GM18870 (cell line): ENCODE data around the gene NSMCE1.
A peak's percentile ranks its signal among the peaks of the same experiment; 100 is the strongest.
"Not testable (repeated sequence)": the region's sequence is repeated elsewhere in the genome, so short reads cannot be mapped to it uniquely, and the experiment has no call there.

ENCODE experiments used
- ATAC-seq: cut with Tn5 transposase; IDR thresholded peaks from one replicate; pipeline ENCODE4 v1.9.1; 2021; ENCODE audit warnings: moderate library complexity; ENCODE audit not compliant: unreplicated experiment

Gene NSMCE1

DNA sequence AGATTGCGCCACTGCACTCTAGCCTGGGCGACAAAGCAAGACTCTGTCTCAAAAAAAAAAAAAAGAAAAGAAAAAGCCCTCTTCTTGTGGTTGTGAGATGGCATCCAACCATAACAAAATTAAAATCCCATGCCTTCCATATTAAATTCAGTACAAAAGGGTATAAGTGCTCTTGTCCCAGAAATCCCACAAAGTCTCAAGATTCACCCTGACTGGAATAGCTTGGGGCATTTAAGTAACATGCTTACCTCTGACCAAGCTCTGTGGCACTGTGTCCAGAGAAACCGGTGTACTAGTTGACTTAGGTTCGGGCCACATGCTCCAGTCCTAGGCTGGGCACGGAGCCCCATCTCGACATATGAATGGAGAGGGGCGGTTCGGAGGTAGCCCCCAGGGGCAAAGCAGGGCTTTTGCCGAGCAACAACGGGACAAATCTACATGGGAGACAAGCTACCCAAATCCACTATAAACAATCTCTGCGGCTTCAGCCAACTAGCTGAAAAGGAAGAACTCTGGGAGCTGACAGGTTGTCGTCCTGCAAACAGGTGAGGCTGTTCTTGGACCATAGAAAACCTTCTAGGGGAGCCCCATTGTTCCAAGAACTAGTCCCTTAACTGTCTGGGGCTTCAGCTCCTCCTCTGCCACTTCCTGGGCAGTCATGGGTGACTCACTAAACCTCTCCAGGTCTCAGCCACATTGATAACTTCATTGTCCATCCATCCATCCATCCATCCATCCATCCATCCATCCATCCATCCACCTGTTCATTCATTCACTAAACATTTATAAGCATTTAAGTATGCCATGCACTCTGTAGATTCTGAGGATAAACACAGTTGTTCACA, 34.9 kb upstream of the NSMCE1 start:
- no peak for ATAC-seq

DNA sequence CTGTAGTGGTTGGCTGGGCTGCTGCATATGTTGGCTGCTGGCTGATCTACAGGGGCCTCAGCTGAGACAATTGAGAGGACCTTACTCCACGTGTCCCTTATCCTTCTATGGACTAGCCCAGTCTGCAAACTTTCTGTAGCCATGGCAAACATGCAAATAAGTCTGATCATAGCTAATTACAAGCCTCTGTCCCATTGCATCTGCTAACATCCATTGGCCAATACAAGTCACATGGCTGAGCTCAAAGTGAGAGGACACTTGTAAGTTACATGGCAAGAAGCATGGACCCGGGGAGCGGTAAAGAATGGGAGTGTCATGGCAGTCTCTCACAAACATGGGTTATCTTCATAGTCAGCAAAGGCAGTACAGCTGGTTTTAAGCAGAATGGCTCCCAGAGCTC, 33.6 kb upstream of the NSMCE1 start:
- no peak for ATAC-seq

DNA sequence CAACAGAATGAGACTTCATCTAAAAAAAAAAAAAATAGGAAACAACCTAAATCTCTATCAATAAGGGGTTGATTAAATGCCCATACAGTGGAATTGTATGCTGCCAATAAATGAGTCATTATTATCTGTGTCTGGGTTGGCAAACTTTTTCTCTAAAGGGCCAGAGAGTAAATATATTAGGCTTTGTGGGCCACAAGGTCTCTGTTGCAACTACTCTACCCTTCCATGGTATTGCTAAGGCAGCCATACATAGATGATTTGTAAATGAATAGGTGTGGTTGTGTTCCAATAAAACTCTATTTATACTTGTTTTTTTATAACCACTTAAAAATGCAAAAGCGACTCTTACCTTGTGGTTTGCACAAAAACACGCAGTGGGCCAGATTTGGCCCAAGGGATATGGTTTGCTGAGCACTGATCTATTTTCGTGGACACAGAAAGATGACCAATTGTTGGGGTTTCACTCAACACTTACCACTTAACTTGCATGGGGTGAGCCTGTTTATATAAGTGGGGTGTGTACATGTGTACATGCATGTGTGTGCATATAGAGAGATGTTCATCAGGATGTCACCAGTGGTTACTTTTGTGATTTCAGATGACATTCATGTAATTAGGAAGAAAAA, 32.8 kb upstream of the NSMCE1 start:
- ATAC-seq = no peak

DNA sequence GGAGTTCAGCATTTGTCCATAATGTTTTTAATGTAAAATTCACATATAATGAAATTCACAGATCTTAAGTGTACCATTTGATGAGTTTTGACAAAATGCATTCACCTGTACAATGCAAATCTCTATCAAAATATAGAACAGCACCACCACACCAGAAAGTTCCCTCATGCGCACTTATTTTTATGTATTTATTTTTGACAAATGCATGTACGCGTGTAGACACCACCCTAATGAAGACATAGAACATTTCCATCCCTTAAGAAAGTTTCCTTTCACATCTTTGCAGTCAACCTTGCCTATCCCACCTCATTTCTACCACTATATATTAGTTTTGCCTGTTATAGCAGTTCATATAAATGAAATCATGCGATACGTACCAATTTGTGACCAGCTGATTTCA, 29.6 kb upstream of the NSMCE1 start:
- ATAC-seq = no peak

DNA sequence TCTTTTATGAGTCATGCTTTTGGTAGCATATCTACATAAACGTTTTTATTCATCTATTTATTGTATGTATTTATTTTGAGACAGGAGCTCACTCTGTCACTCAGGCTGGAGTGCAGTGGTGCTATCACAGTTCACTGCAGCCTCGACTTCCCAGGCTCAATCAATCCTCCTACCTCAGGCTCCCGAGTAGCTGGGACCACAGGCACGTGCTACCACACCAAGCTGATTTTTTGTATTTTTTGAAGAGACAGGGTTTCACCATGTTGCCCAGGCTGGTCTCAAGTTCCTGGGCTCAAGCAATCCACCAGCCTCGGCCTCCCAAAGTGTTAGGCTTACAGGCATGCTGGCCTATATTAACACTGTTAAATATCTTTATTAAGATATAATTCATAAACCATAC, 24.8 kb upstream of the NSMCE1 start:
- no peak for ATAC-seq

DNA sequence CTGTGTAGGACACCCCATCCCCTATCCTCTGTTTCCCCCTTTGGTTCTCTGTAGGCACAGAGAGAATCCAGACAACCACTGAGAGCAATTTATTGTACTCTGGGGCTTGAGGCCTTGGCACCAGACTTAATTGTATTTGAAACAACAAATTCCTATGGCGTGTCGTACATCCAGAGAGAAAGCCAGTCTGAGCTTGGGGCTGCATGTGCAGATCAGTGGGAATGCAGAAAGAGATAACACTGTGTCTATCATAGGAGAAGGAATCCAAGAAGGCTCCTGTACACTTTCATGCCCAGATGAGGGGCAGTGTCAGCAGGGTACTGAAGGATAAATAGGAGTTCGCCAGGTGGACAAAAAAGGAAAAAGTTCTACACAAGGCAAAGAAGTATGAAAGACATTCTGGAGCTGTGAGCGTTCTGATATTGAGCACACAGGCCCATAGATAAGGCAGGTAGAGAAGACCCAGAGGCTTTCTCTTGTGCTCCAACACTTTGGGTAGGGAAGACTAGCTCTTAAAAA, 23.2 kb upstream of the NSMCE1 start:
- ATAC-seq = no peak

DNA sequence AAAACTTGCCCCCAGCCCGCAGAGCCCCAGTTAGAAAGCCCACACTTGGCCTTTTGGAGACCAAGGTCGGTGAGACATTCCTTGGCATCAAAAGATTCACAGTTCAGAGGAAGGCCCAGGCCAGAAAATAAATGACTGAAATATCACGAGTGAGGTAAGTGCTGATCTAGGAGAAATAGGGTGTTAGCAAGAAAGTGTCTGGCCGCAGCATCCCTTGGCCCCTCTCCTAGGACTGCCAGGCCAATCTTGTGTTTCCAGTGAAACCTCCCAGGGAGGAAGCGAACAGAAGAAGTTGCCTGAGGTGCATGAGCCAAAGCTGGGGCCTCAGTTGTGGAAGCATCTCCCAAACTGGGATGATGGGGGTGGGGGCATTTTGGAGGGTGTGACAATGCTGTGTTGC, 22.5 kb upstream of the NSMCE1 start:
- ATAC-seq = no peak

DNA sequence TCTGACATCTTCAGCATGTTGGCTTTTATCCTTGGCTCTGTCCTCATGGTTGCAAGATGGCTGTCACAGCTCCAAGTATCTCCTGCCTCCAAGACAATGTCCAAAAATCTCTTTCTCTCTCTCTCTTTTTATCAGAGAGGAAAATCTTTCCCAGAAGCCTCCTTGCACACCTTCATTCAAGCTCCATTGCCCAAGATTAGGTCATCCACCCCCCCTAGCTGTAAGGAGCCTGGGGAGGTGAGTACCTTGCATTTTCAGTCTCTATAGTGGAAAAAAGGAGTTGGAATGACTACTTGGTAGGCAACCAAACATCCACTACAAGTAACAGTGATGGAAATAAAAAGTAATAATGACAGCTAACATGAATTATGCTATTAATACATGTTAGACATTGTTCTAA, 22.0 kb upstream of the NSMCE1 start:
- no peak for ATAC-seq

DNA sequence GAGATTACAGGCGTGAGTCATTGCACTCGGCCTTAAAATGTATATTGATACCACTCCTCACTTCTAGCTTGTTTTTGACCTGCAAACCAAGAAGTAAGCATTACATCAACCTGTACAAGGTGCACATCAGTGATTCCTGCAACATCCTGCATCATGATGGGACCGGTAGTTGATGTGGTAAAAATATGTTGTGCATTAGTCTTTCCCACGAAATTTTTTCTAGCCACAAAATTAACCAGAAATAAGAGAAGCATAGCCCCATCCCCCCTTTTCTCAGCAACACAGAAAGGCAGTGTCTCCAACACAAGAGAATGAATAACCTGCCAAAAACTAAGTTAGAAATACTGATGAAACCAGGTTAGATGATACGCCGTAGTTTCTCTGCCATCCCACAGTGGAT, 21.1 kb upstream of the NSMCE1 start:
- no peak for ATAC-seq

DNA sequence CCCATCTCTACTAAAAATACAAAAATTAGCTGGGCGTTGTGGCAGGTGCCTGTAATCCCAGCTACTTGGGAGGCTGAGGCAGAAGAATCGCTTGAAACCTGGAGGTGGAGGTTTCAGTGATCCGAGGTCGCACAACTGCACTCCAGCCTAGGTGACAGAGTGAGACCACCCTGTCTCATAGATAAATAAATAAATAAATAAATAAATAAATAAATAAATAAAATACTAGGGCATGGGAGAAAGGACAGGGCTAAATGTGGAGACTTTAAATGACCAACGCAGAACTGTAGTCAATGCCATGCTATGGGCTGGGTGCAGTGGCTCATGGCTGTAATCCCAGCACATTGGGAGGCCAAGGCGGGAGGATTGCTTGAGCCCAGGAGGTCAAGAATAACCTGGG, 19.7 kb upstream of the NSMCE1 start:
- ATAC-seq = not testable (repeated sequence)

DNA sequence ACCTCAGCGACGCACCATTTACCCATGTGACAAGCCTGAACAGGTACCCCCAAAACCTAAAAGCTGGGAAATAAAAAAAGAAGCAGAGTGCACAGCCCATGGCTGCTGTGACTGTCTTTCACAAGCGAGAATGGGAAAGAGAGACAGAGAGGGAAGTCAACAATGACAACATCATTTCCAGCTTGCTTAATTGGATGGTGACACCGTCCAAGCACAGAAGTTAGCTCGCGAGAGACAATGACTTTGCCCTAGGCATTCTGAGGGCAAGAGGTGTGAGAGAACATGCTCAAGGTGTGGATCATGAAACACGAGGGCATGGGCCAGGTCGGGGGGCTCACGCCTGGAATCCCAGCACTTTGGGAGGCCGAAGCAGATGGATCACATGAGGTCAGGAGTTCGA, 19.3 kb upstream of the NSMCE1 start:
- ATAC-seq = no peak

DNA sequence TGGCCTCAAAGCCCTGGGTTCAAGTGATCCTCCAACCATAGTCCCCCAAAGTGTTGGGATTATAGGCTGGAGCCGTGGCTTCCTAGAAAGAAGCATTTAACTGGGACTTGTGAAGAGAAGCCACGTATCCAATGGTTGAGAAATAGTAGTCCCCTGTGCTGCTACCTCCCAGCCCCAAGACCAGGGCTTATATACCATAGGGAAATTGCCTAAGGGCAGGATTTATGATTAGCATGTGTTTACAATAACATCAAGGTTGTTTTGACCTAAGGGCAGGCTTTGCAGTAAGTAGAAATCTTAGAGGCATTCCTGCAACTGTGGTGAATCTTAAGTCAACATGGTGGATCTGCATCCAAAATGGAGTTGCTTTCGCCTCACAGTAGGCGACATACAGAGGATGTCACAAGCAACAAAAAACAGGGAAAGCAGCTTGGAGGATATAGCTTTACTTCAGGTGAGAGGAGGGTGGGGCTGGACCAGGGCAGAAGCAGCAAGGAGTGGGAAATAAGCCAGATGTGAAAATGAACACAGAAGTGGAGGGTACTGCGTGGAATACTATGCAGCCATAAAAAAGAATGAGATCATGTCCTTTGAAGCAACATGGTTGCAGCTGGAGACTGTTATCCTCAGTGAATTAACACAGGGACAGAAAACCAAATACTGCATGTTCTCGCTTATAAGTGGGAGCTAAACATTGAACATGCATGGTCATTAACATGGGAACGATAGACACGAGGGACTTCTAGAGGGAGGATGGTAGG, 18.7 kb upstream of the NSMCE1 start:
- ATAC-seq = no peak

DNA sequence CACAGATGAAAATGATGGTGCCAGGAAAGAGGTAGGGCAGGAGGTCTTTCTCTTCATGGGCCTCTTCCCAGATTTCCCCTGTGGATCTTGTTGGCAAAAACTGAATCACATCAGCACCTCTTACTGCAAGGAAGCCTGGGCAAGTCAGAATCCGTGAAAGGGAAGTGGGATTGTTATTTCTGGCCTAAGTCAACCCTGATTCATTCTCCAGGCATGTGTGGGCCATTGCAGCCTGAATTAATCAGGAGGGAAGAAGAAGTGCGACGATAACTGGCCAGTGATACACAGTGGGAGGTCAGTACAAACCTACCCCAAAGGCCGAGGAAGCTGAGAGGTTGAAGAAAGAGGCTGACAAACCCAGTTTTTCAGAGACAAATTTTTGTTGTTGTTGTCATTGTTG, 17.9 kb upstream of the NSMCE1 start:
- no peak for ATAC-seq

DNA sequence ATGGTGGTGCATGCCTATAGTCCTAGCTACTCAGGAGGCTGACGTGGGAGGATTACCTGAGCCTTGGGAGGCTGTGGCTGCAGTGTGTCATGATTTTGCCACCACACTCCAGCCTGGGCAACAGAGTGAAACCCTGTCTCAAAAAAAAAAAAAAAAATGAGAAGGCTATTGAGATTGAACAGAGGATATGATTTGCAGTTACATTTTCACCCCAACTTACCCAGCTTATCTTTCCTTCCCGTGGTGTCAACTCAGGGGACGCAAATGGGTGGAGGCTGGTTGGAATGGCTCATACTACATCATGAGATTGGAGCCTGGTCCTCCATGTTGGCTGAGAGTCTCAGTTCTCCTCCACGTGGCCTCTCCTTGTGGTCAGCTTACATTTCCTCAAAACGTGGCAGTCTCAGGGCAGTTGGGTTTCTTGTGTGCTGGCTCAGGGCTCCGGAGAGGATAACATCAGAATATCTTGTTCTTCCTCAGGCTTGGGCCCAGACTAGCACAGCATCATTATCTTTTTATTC, 17.2 kb upstream of the NSMCE1 start:
- no peak for ATAC-seq

DNA sequence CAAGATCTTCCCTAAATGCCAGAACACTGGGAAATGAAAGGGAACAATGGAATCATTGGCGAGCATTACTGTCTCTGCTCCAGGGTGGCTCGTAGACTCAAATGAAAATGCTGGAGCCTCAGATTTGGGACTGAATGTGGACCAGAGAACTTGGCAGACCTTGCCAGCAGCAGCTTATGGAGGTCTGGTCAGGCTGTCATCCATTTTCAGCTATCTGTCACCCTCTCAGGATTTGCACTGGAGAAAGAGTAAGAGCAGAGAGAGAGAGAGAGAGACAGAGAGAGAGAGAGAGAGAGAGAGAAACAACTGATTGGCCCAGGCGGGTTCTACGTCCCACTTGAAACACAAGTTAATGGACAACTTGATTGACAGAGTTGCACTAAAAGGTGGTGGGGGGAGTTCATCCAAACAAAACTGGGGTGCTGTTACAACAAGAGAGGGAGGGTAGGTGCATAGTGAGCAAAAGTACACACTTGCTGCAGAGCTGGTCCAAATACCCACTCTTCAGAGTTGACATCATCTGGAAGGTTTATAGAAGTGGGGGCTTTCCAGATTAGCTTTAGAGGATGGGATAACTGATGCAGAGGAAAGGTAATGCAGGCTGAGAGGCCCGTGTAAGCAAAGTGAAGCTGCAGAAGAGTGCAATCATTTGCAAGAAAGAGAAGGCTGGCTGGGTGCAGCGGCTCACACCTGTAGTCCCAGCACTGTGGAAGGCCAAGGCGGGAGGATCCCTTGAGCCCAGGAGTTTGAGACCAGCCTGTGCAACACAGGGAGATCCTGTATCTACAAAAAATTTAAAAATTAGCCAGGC, 16.5 kb upstream of the NSMCE1 start:
- no peak for ATAC-seq

DNA sequence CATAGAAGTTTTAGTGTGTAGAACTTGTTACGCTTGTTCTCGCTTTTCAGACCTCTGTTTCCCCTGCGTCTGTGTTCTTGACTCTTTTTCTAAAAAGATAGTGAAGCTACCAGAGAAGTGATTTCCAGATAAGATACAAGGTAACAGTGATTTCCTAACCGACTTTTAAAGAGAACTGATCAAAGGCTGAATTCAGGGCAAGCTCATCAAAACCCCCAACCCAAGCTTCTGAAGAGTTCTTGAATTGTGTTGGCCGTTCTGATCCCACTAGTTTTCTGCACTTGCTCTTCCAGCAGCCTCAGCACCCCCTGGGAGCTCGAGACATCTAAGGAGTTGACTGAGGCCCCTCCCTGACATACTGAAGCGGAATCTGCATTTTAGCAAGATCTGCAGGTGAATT, 12.7 kb upstream of the NSMCE1 start:
- no peak for ATAC-seq

DNA sequence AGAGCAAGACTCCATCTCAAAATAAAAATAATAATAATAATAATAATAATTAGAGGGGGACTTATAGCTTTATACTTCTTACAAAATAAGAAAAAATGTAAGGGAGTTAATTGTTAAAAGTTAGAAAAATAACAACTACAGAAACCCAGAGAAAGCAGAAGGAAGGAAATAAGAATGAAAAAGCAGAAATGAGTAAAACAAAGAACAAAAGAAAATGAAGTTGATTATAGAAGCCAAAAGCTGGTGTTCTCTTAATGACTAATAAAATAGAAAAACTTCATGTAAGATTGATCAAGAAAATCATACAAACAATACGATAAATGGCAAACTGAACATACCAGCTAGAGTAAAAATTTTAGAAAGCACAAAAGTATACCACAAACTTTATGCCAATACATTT, 6.8 kb upstream of the NSMCE1 start:
- no peak for ATAC-seq

DNA sequence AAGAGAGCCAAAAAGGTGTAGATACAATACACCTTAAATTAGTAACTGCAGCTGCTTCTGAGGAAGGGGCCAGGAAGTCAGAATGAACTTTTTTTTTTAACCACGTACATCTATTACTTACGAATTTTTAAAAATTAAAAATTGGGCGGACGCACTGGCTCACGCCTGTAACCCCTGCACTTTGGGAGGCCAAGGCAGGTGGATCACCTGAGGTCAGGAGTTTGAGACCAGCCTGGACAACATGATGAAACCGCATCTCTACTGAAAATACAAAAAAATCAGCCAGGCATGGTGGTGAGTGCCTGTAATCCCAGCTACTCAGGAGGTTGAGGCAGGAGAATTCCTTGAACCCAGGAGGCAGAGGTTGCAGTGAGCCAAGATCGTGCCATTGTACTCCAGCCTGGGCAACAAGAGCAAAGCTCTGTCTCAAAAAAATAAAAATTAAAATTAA, 5.9 kb upstream of the NSMCE1 start:
- not testable (repeated sequence) for ATAC-seq

DNA sequence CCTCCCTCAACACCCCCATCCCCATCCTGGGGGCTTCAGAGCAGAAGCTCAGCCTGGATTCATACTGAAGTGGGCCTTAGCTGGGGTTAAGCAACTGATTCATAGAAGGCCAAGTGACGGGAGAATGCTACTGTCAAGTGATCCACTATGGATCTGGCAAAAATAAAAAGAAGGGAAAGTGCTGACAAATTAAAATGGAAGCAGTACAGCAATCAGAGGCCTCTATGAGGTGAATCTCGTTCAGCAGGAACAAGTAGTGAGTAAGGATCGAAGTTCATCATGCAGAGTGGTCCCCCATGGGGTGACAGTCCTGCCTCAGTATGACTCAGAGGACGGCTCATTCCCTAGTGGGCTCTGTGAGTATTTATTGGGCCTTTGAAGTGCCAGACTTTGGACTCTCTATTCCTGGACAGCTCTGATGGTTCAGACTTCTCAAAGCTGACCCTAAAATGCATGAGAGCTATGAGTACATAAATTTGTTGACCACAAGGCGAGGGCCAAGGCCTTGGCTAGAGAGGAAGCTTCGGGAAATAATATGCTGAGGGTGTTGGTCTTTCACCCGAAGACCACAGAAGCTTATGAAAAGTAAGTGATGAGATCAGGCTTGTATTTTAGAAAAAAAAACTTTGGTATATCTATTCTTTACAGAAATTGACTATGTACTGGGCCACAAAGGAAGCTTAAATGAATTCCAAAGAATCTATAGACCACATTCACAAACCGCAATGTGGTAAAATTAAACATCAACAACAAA, 5.3 kb upstream of the NSMCE1 start:
- peak; percentile 59 for ATAC-seq

DNA sequence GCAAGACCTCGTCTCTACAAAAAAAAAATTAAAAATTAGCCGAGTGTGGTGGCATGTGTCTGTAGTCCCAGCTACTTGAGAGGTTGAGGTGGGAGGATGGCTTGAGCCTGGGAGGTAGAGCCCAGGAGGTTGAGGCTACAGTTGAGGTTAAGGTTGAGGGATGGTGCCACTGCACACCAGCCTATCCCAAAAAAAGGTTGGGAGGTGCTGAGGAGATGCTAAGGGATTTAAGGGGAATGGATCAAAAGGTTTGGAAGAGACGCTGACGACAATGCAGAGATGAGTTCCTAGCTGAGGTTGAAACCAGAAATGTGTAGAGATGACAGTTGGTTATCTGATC, 4.7 kb upstream of the NSMCE1 start:
- no peak for ATAC-seq
